ENCODE measurements around the gene NREP.

The NREP gene

DNA sequence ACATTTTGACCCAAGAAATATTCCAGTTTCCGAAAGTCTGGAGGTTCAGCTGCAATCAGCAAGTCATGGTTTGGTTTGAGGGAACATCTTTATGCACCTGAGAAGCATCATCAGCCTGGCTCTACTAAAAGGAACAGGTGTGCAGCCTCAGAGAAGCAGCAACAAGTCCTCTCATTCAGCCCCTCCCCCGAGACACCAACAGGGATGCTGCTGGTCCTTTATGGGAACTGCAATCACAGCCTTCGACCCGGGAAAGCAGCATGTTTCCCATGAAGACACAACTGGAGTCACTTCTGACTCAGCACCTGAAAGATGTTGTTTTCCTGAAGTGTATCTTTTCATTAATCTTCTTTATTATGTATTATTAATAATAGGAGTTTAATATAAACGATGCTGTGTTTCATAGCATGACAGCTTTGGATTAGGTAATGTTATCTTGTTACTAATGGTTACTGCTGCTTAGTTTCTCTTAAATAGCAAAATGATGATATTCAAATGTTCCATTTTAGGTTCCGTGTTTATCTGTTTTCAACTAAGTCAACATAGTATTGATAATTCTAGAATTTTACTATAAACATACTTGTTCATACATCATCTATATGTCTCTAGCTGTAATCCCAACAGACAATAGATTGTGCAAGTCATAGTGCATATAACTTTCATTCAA is 15.6 kb upstream of the NREP start:
- in situ Hi-C loops (cut with HindIII; ENCODE audit: low sequenced_read_pairs) = no loop called here
- TF ChIP-seq CTCF (IDR thresholded peaks at IDR 0.05; ENCODE audit: low read depth, low read length, missing control alignments) = no peak
- H3K4me3 ChIP-seq (ENCODE audit: low read depth, low read length) = no peak overlapping the region
- no peak for DNase-seq (ENCODE audit: low read depth)

DNA sequence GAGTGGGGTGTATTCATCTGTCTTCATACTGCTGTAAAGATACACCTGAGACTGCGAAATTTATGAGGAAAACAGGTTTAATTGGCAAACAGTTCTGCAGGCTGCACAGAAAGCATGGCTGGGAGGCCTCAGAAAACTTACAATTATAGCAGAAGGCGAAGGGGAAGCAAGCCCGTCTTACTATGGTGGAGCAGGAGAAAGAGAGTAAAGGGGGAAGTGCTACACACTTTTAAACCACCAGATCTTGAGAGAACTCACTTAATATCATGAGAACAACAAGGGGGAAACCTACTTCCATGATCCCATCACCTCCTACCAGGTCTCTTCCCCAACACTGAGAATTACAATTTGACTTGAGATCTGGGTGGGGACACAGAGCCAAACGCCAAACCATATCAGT is 12.5 kb upstream of the NREP start:
- DNase-seq (ENCODE audit: low read depth) = no peak
- in situ Hi-C loops (cut with HindIII; ENCODE audit: low sequenced_read_pairs) = no loop called here
- no peak for TF ChIP-seq CTCF (IDR thresholded peaks at IDR 0.05; ENCODE audit: low read depth, low read length, missing control alignments)
- no peak overlapping the region for H3K4me3 ChIP-seq (ENCODE audit: low read depth, low read length)

GRCh38 chr5:111765613-111766571 is 8.9 kb upstream of the NREP start:
- in situ Hi-C loops (cut with HindIII; ENCODE audit: low sequenced_read_pairs) = no loop called here
- TF ChIP-seq CTCF (IDR thresholded peaks at IDR 0.05; ENCODE audit: low read depth, low read length, missing control alignments) = no peak
- DNase-seq (ENCODE audit: low read depth) = no peak
- no peak overlapping the region for H3K4me3 ChIP-seq (ENCODE audit: low read depth, low read length)

- in situ Hi-C loops (cut with HindIII; ENCODE audit: low sequenced_read_pairs) = no loop called here
- no peak for TF ChIP-seq CTCF (IDR thresholded peaks at IDR 0.05; ENCODE audit: low read depth, low read length, missing control alignments)
- no peak for DNase-seq (ENCODE audit: low read depth)
- no peak overlapping the region for H3K4me3 ChIP-seq (ENCODE audit: low read depth, low read length)
Measured at GRCh38 chr5:111764019-111764418, 7.0 kb upstream of the NREP start.

GRCh38 chr5:111762895-111763294 is 5.9 kb upstream of the NREP start:
- in situ Hi-C loops (cut with HindIII; ENCODE audit: low sequenced_read_pairs) = no loop called here
- TF ChIP-seq CTCF (IDR thresholded peaks at IDR 0.05; ENCODE audit: low read depth, low read length, missing control alignments) = no peak
- H3K4me3 ChIP-seq (ENCODE audit: low read depth, low read length) = no peak overlapping the region
- no peak for DNase-seq (ENCODE audit: low read depth)

DNA sequence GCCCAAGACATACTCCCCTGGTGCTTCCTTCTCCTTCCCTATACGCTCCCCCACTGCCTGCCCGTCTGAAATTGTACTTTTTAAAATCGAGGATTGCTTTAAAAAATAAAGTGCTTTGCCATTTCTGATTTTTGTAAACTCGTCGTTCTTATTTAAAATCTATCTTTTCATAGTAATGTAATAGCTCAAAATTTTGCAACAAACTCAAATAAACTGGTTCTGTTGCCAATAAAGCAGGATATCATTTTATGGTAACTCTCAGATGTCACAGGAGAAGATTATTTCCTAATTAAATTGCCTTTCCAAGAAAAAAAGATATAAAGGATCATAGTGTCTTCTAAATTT is 1.3 kb upstream of the NREP start:
- in situ Hi-C loops (cut with HindIII; ENCODE audit: low sequenced_read_pairs) = no loop called here
- no peak for TF ChIP-seq CTCF (IDR thresholded peaks at IDR 0.05; ENCODE audit: low read depth, low read length, missing control alignments)
- no peak for DNase-seq (ENCODE audit: low read depth)
- peak overlapping the region; percentile 83 for H3K4me3 ChIP-seq (ENCODE audit: low read depth, low read length)
